ENCODE results near the gene MME. TPM values are rescaled to one million over a fixed set of nuclear protein-coding genes. Genes with fewer than 3 reads are reported as not detected.

MME gene
- total RNA-seq, 4 donors from 2014 or later, result 1.5 to 81.7 (median 20.5) TPM

- Histone ChIP-seq H3K9me3 (no peaks in the 10 kb centered on the region), H3K36me3 (no peaks in the 10 kb centered on the region), H3K4me3 (no peak overlapping the region), H3K27me3 (no peaks in the 10 kb centered on the region), H3K27ac (no peak overlapping the region), H3K4me1 (peaks cover 0 to 16% (median 2%) of the 10 kb centered on the region in 3 donors)
- no peak for TF ChIP-seq POLR2AphosphoS5 (IDR thresholded peaks at IDR 0.05)
- no peak for TF ChIP-seq POLR2A (IDR thresholded peaks at IDR 0.05)
- no peak for TF ChIP-seq EP300 (IDR thresholded peaks at IDR 0.05)
- TF ChIP-seq CTCF (IDR thresholded peaks at IDR 0.05), result no peak
- ATAC-seq, result no peak
- 79 to 89% methylated on average over 2 of the region's 2 CpGs for WGBS, 2 donors (ENCODE audit: low coverage in 1 of 2)
Measured at GRCh38 chr3:155192957-155193746, 113.0 kb downstream of the MME start.

GRCh38 chr3:155193868-155194267 lies 113.7 kb downstream of the MME start:
- Histone ChIP-seq H3K36me3 (no peaks in the 10 kb centered on the region), H3K4me1 (peaks cover 0 to 9% (median 2%) of the 10 kb centered on the region in 3 donors), H3K27me3 (no peaks in the 10 kb centered on the region), H3K4me3 (no peak overlapping the region), H3K27ac (no peak overlapping the region), H3K9me3 (no peaks in the 10 kb centered on the region)
- no peak for ATAC-seq
- 87 to 94% methylated on average over 2 of the region's 2 CpGs for WGBS, 2 donors (ENCODE audit: low coverage in 1 of 2)
- no peak for TF ChIP-seq CTCF (IDR thresholded peaks at IDR 0.05)
- no peak for TF ChIP-seq EP300 (IDR thresholded peaks at IDR 0.05)

GRCh38 chr3:155194973-155195957 lies 115.1 kb downstream of the MME start:
- 79 to 98% methylated on average over 3 to 6 of the region's 8 CpGs for WGBS, 2 donors (ENCODE audit: low coverage in 1 of 2)
- no peak for ATAC-seq
- Histone ChIP-seq H3K9me3 (no peaks in the 10 kb centered on the region), H3K36me3 (no peaks in the 10 kb centered on the region), H3K27me3 (no peaks in the 10 kb centered on the region), H3K4me1 (peaks cover 0 to 7% (median 2%) of the 10 kb centered on the region in 3 donors), H3K4me3 (no peak overlapping the region), H3K27ac (no peak overlapping the region)
- TF ChIP-seq POLR2A (IDR thresholded peaks at IDR 0.05) (no peak), EP300 (IDR thresholded peaks at IDR 0.05) (no peak), POLR2AphosphoS5 (IDR thresholded peaks at IDR 0.05) (no peak), CTCF (IDR thresholded peaks at IDR 0.05) (no peak)

- Histone ChIP-seq H3K27me3 (no peaks in the 10 kb centered on the region), H3K27ac (no peak overlapping the region), H3K36me3 (no peaks in the 10 kb centered on the region), H3K4me1 (no peaks in the 10 kb centered on the region), H3K9me3 (no peaks in the 10 kb centered on the region), H3K4me3 (no peak overlapping the region)
- no peak for TF ChIP-seq POLR2AphosphoS5 (IDR thresholded peaks at IDR 0.05)
- TF ChIP-seq EP300 (IDR thresholded peaks at IDR 0.05), result no peak
- TF ChIP-seq POLR2A (IDR thresholded peaks at IDR 0.05), result no peak
- no peak for ATAC-seq
- WGBS, 2 donors (ENCODE audit: low coverage in 1 of 2), result 81 to 92% methylated on average over 4 to 5 of the region's 5 CpGs
Measured at GRCh38 chr3:155196131-155197021, 116.3 kb downstream of the MME start.
